ENCODE data around the gene SLC30A1. TPM values are rescaled to one million over a fixed set of nuclear protein-coding genes. Genes with fewer than 3 reads are reported as not detected.

Gene SLC30A1
- polyA plus RNA-seq, 1 of the 3 experiments (the other 2 are of a cell fraction), result 6.9 TPM

DNA sequence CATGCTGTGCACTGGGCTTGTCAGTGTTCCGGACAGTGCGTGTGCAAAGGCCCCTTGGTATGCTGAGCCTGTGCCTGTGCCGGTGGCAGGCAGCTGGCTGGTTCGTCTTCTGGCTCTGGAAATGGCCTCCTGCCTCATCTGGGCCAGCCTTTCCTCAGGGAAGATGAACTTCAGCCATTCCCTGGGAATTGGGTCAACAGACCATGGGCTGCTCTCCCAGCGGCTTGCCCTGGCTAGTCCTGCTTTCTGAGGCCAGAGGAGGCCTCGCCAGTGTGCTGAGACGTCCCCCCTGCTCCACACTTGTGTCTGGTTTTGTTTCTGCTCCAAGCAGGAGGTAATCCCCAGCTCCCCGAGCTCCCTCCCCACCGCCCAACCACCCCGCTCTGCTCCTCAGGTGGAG is 54.4 kb downstream of the SLC30A1 start (continued):
- no peak for TF ChIP-seq MEF2A (IDR thresholded peaks at IDR 0.05; ENCODE audit: borderline replicate concordance, low read depth)
- TF ChIP-seq EP300 (IDR thresholded peaks at IDR 0.05; ENCODE audit: borderline replicate concordance in 1 of 2, low read depth in 1 of 2, low read length in 1 of 2), result no peak
- no peak for TF ChIP-seq RFX5 (IDR thresholded peaks at IDR 0.05; ENCODE audit: low read length)
- no peak for TF ChIP-seq JUND (IDR thresholded peaks at IDR 0.05)

DNA sequence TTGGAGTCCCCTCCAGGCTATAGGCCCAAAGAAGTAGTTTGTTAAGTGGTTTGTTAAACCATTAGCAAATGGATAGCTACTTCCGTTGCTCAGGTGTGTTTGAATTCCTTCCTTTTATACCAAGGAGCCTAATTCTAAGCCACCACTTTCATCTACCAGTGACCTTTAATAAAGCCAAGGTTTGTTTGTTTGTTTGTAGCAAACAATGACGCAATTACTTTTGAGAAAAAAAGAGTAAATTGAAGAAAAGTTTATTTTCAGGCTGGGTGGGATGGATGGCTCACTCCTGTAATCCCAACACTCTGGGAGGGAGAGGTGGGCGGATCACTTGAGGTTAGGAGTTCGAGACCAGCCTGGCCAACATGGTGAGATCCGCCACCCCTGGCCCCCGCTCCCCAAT is 56.2 kb downstream of the SLC30A1 start:
- Histone ChIP-seq H4K20me1 (ENCODE audit: insufficient read depth) (no peaks in the 10 kb centered on the region), H3K9me3 (no peaks in the 10 kb centered on the region), H2AFZ (ENCODE audit: low read depth) (no peak overlapping the region), H3K9ac (no peak overlapping the region), H3K27me3 (ENCODE audit: insufficient read depth) (no peaks in the 10 kb centered on the region), H3K79me2 (ENCODE audit: insufficient read depth) (no peaks in the 10 kb centered on the region), H3K9me2 (no peaks in the 10 kb centered on the region), H3F3A (replicated peaks; ENCODE audit: insufficient read depth) (no peaks in the 10 kb centered on the region), H3K4me1 (ENCODE audit: control insufficient read depth in 1 of 2, insufficient read depth in 2 of 2, low read depth in 1 of 2, low read length in 1 of 2) (no peaks in the 10 kb centered on the region; a peak in 1 of 4 replicates), H3K27ac (ENCODE audit: low read depth in 2 of 2, low read length in 1 of 2) (no peak overlapping the region), H3K36me3 (replicated peaks in 1 of 2; ENCODE audit: control insufficient read depth in 1 of 2, insufficient read depth in 2 of 2, low read length in 1 of 2) (no peaks in the 10 kb centered on the region), H3K4me3 (ENCODE audit: low read depth in 2 of 2, low read length in 1 of 2) (no peak overlapping the region), H3K4me2 (no peak overlapping the region)
- TF ChIP-seq, protein P1, sequence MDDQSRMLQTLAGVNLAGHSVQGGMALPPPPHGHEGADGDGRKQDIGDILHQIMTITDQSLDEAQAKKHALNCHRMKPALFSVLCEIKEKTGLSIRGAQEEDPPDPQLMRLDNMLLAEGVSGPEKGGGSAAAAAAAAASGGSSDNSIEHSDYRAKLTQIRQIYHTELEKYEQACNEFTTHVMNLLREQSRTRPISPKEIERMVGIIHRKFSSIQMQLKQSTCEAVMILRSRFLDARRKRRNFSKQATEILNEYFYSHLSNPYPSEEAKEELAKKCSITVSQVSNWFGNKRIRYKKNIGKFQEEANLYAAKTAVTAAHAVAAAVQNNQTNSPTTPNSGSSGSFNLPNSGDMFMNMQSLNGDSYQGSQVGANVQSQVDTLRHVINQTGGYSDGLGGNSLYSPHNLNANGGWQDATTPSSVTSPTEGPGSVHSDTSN (IDR thresholded peaks at IDR 0.05), result no peak
- no peak for TF ChIP-seq POLR2AphosphoS5 (IDR thresholded peaks at IDR 0.05; ENCODE audit: low read depth, low read length)
- no peak for TF ChIP-seq YY1 (IDR thresholded peaks at IDR 0.05; ENCODE audit: low read depth)
- TF ChIP-seq FOXM1 (IDR thresholded peaks at IDR 0.05; ENCODE audit: low read depth), result no peak
- TF ChIP-seq JUND (IDR thresholded peaks at IDR 0.05), result no peak
- TF ChIP-seq EZH2phosphoT487 (IDR thresholded peaks at IDR 0.05; ENCODE audit: borderline replicate concordance, low read depth), result no peak
- no peak for TF ChIP-seq RXRA (IDR thresholded peaks at IDR 0.05; ENCODE audit: borderline replicate concordance, low read depth)
- TF ChIP-seq, protein P2, sequence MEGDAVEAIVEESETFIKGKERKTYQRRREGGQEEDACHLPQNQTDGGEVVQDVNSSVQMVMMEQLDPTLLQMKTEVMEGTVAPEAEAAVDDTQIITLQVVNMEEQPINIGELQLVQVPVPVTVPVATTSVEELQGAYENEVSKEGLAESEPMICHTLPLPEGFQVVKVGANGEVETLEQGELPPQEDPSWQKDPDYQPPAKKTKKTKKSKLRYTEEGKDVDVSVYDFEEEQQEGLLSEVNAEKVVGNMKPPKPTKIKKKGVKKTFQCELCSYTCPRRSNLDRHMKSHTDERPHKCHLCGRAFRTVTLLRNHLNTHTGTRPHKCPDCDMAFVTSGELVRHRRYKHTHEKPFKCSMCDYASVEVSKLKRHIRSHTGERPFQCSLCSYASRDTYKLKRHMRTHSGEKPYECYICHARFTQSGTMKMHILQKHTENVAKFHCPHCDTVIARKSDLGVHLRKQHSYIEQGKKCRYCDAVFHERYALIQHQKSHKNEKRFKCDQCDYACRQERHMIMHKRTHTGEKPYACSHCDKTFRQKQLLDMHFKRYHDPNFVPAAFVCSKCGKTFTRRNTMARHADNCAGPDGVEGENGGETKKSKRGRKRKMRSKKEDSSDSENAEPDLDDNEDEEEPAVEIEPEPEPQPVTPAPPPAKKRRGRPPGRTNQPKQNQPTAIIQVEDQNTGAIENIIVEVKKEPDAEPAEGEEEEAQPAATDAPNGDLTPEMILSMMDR (IDR thresholded peaks at IDR 0.05), result no peak
- TF ChIP-seq, protein P3, sequence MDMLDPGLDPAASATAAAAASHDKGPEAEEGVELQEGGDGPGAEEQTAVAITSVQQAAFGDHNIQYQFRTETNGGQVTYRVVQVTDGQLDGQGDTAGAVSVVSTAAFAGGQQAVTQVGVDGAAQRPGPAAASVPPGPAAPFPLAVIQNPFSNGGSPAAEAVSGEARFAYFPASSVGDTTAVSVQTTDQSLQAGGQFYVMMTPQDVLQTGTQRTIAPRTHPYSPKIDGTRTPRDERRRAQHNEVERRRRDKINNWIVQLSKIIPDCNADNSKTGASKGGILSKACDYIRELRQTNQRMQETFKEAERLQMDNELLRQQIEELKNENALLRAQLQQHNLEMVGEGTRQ (IDR thresholded peaks at IDR 0.05; ENCODE audit: borderline replicate concordance, low read depth, low read length), result no peak
- ChIA-PET POLR2A (no interaction called here), CTCF (interaction anchor here (0.9 to 6.4 kb wide), 8 partner anchors 8 to 199 kb away, joined by 3 to 67 read pairs (median 3); no protein-coding TSS in a partner anchor)
- no peak for DNase-seq
- 68% methylated on average over 4 of the region's 6 CpGs for WGBS (ENCODE audit: low lambda C conversion rate)

Other genes with a start within 250 kb of the SLC30A1 start
- gene RD3, start 87.0 kb downstream of the SLC30A1 start, polyA plus RNA-seq (2012; rRNA removed), result 0.08 and 0.24 TPM in 2 replicates
- 8.2 and 9.4 TPM in 2 replicates for gene NEK2, start 96.5 kb upstream of the SLC30A1 start, polyA plus RNA-seq (2012; rRNA removed)

Data from SK-N-SH (cell line).